WTC11 (cell line): ENCODE data around the gene PIEZO1. TPM values are rescaled to one million over a fixed set of nuclear protein-coding genes. Genes with fewer than 3 reads are reported as not detected.

Source experiments
- ATF3 ChIP-seq: sonication (generic); formaldehyde crosslinking; conservative IDR thresholded peaks from 2 replicates; pipeline ENCODE4 v1.8.1; 2022; ENCODE audit warnings: mild to moderate bottlenecking, missing genetic modification reagents
- ATF6 ChIP-seq: sonication (generic); formaldehyde crosslinking; IDR thresholded peaks from 2 replicates; pipeline ENCODE4 v1.8.1; 2023; ENCODE audit warnings: mild to moderate bottlenecking, missing genetic modification reagents
- E2F1 ChIP-seq: sonication (generic); formaldehyde crosslinking; IDR thresholded peaks from 2 replicates; pipeline ENCODE4 v1.8.0; 2022; ENCODE audit warnings: mild to moderate bottlenecking, missing genetic modification reagents
- E2F5 ChIP-seq: sonication (generic); formaldehyde crosslinking; IDR thresholded peaks from 2 replicates; pipeline ENCODE4 v1.8.1; 2022; ENCODE audit warnings: mild to moderate bottlenecking, moderate library complexity, missing genetic modification reagents
- EMX1 ChIP-seq: fragments of 250-450 bp; sonication (Bioruptor Pico); IDR thresholded peaks from 2 replicates; pipeline ENCODE4 v1.8.0; 2021; ENCODE audit warnings: mild to moderate bottlenecking
- ETV6 ChIP-seq: sonication (generic); formaldehyde crosslinking; IDR thresholded peaks from 2 replicates; pipeline ENCODE4 v1.8.1; 2022; ENCODE audit warnings: mild to moderate bottlenecking, missing genetic modification reagents
- NFYB ChIP-seq: sonication (generic); formaldehyde crosslinking; conservative IDR thresholded peaks from 2 replicates; pipeline ENCODE4 v1.8.0; 2022; ENCODE audit warnings: low read depth, missing genetic modification reagents
- NR2C2 ChIP-seq: sonication (generic); formaldehyde crosslinking; IDR thresholded peaks from 2 replicates; pipeline ENCODE4 v1.8.0; 2022; ENCODE audit warnings: mild to moderate bottlenecking, missing genetic modification reagents
- OVOL2 ChIP-seq: fragments of 250-450 bp; sonication (Bioruptor Pico); IDR thresholded peaks from 2 replicates; pipeline ENCODE4 v1.9.0; 2021; ENCODE audit warnings: mild to moderate bottlenecking, borderline replicate concordance
- RELA ChIP-seq: sonication (generic); formaldehyde crosslinking; IDR thresholded peaks from 2 replicates; pipeline ENCODE4 v1.8.1; 2022; ENCODE audit warnings: missing genetic modification reagents, mild to moderate bottlenecking, borderline replicate concordance
- RORB ChIP-seq: fragments of 250-450 bp; sonication (Bioruptor Pico); IDR thresholded peaks from 2 replicates; pipeline ENCODE4 v1.9.0; 2021; ENCODE audit warnings: mild to moderate bottlenecking
- SMAD4 ChIP-seq: sonication (generic); formaldehyde crosslinking; IDR thresholded peaks from 2 replicates; pipeline ENCODE4 v1.8.0; 2022; ENCODE audit warnings: mild to moderate bottlenecking, missing genetic modification reagents
- ZNF317 ChIP-seq: sonication (generic); formaldehyde crosslinking; IDR thresholded peaks from 2 replicates; pipeline ENCODE4 v1.8.1; 2023; ENCODE audit warnings: low read depth, mild to moderate bottlenecking, moderate library complexity, missing genetic modification reagents, borderline replicate concordance
- ZNF425 ChIP-seq: fragments of 250-450 bp; sonication (Bioruptor Pico); conservative IDR thresholded peaks from 2 replicates; pipeline ENCODE4 v1.9.0; 2021; ENCODE audit warnings: mild to moderate bottlenecking
- ZNF671 ChIP-seq: fragments of 250-450 bp; sonication (Bioruptor Pico); IDR thresholded peaks from 2 replicates; pipeline ENCODE4 v1.8.0; 2021; ENCODE audit warnings: mild to moderate bottlenecking
- total RNA-seq: library from RNA; stranded (reverse); gene quantifications from 3 replicates; pipeline ENCODE4 v1.2.3, GENCODE V29; 2021
- TF ChIP-seq, protein P1 (sequence below): fragments of 250-450 bp; sonication (Bioruptor Pico); IDR thresholded peaks from 2 replicates; pipeline ENCODE4 v1.9.0; 2021; ENCODE audit warnings: mild to moderate bottlenecking, borderline replicate concordance
- TF ChIP-seq, protein P2 (sequence below): sonication (generic); formaldehyde crosslinking; IDR thresholded peaks from 2 replicates; pipeline ENCODE4 v1.8.1; 2023; ENCODE audit warnings: mild to moderate bottlenecking, missing genetic modification reagents, moderate library complexity
- TF ChIP-seq, protein P3 (sequence below): sonication (generic); formaldehyde crosslinking; IDR thresholded peaks from 2 replicates; pipeline ENCODE4 v1.8.0; 2023; ENCODE audit warnings: missing genetic modification reagents, mild to moderate bottlenecking, borderline replicate concordance
- TF ChIP-seq, protein P4 (sequence below): sonication (generic); formaldehyde crosslinking; IDR thresholded peaks from 2 replicates; pipeline ENCODE4 v1.8.1; 2022; ENCODE audit warnings: mild to moderate bottlenecking, missing genetic modification reagents, moderate library complexity, borderline replicate concordance
- TF ChIP-seq, protein P5 (sequence below): sonication (generic); formaldehyde crosslinking; IDR thresholded peaks from 2 replicates; pipeline ENCODE4 v1.8.1; 2023; ENCODE audit warnings: mild to moderate bottlenecking, missing genetic modification reagents

PIEZO1 gene
- total RNA-seq, 1 experiment from 2014 or later, result 71.3 TPM

- TF ChIP-seq, protein P1, sequence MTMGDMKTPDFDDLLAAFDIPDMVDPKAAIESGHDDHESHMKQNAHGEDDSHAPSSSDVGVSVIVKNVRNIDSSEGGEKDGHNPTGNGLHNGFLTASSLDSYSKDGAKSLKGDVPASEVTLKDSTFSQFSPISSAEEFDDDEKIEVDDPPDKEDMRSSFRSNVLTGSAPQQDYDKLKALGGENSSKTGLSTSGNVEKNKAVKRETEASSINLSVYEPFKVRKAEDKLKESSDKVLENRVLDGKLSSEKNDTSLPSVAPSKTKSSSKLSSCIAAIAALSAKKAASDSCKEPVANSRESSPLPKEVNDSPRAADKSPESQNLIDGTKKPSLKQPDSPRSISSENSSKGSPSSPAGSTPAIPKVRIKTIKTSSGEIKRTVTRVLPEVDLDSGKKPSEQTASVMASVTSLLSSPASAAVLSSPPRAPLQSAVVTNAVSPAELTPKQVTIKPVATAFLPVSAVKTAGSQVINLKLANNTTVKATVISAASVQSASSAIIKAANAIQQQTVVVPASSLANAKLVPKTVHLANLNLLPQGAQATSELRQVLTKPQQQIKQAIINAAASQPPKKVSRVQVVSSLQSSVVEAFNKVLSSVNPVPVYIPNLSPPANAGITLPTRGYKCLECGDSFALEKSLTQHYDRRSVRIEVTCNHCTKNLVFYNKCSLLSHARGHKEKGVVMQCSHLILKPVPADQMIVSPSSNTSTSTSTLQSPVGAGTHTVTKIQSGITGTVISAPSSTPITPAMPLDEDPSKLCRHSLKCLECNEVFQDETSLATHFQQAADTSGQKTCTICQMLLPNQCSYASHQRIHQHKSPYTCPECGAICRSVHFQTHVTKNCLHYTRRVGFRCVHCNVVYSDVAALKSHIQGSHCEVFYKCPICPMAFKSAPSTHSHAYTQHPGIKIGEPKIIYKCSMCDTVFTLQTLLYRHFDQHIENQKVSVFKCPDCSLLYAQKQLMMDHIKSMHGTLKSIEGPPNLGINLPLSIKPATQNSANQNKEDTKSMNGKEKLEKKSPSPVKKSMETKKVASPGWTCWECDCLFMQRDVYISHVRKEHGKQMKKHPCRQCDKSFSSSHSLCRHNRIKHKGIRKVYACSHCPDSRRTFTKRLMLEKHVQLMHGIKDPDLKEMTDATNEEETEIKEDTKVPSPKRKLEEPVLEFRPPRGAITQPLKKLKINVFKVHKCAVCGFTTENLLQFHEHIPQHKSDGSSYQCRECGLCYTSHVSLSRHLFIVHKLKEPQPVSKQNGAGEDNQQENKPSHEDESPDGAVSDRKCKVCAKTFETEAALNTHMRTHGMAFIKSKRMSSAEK (CRISPR knock-in tag), result no peak
- TF ChIP-seq E2F5 (CRISPR knock-in tag) (no peak), RORB (CRISPR knock-in tag) (no peak), SMAD4 (CRISPR knock-in tag) (no peak), ZNF671 (CRISPR knock-in tag) (peak; percentile 48; the same call in 1 of the 2 replicates), NFYB (CRISPR knock-in tag) (no peak), NR2C2 (CRISPR knock-in tag) (peak; percentile 5; the same call in 1 of the 2 replicates), E2F1 (no peak), ATF3 (CRISPR knock-in tag) (no peak), ETV6 (CRISPR knock-in tag) (no peak), RELA (CRISPR knock-in tag) (no peak), ZNF317 (CRISPR knock-in tag) (no peak), ZNF425 (CRISPR knock-in tag) (no peak), EMX1 (CRISPR knock-in tag) (0 out of 2 replicates have a peak, but pooled peaks have one; percentile 38), OVOL2 (CRISPR knock-in tag) (no peak), ATF6 (CRISPR knock-in tag) (no peak)
- TF ChIP-seq, protein P2, sequence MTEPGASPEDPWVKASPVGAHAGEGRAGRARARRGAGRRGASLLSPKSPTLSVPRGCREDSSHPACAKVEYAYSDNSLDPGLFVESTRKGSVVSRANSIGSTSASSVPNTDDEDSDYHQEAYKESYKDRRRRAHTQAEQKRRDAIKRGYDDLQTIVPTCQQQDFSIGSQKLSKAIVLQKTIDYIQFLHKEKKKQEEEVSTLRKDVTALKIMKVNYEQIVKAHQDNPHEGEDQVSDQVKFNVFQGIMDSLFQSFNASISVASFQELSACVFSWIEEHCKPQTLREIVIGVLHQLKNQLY (CRISPR knock-in tag), result no peak
- TF ChIP-seq, protein P3, sequence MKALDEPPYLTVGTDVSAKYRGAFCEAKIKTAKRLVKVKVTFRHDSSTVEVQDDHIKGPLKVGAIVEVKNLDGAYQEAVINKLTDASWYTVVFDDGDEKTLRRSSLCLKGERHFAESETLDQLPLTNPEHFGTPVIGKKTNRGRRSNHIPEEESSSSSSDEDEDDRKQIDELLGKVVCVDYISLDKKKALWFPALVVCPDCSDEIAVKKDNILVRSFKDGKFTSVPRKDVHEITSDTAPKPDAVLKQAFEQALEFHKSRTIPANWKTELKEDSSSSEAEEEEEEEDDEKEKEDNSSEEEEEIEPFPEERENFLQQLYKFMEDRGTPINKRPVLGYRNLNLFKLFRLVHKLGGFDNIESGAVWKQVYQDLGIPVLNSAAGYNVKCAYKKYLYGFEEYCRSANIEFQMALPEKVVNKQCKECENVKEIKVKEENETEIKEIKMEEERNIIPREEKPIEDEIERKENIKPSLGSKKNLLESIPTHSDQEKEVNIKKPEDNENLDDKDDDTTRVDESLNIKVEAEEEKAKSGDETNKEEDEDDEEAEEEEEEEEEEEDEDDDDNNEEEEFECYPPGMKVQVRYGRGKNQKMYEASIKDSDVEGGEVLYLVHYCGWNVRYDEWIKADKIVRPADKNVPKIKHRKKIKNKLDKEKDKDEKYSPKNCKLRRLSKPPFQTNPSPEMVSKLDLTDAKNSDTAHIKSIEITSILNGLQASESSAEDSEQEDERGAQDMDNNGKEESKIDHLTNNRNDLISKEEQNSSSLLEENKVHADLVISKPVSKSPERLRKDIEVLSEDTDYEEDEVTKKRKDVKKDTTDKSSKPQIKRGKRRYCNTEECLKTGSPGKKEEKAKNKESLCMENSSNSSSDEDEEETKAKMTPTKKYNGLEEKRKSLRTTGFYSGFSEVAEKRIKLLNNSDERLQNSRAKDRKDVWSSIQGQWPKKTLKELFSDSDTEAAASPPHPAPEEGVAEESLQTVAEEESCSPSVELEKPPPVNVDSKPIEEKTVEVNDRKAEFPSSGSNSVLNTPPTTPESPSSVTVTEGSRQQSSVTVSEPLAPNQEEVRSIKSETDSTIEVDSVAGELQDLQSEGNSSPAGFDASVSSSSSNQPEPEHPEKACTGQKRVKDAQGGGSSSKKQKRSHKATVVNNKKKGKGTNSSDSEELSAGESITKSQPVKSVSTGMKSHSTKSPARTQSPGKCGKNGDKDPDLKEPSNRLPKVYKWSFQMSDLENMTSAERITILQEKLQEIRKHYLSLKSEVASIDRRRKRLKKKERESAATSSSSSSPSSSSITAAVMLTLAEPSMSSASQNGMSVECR, result no peak
- TF ChIP-seq, protein P4, sequence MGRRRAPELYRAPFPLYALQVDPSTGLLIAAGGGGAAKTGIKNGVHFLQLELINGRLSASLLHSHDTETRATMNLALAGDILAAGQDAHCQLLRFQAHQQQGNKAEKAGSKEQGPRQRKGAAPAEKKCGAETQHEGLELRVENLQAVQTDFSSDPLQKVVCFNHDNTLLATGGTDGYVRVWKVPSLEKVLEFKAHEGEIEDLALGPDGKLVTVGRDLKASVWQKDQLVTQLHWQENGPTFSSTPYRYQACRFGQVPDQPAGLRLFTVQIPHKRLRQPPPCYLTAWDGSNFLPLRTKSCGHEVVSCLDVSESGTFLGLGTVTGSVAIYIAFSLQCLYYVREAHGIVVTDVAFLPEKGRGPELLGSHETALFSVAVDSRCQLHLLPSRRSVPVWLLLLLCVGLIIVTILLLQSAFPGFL (CRISPR knock-in tag), result no peak
- TF ChIP-seq, protein P5, sequence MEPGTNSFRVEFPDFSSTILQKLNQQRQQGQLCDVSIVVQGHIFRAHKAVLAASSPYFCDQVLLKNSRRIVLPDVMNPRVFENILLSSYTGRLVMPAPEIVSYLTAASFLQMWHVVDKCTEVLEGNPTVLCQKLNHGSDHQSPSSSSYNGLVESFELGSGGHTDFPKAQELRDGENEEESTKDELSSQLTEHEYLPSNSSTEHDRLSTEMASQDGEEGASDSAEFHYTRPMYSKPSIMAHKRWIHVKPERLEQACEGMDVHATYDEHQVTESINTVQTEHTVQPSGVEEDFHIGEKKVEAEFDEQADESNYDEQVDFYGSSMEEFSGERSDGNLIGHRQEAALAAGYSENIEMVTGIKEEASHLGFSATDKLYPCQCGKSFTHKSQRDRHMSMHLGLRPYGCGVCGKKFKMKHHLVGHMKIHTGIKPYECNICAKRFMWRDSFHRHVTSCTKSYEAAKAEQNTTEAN, result no peak
These were observed 24.7 kb upstream of the PIEZO1 start (continued) for GRCh38 chr16:88809676-88810165.
